WTC11 (cell line): ENCODE data around the gene RGL4. TPM values are rescaled to one million over a fixed set of nuclear protein-coding genes. Genes with fewer than 3 reads are reported as not detected.
A peak's percentile ranks its signal among the peaks of the same experiment; 100 is the strongest.

Experiments used
- ATAC-seq: fragments of 200-7000 bp; cut with Tn5 transposase; 2 replicates; pipeline ENCODE4 v1.10.0; 2021; ENCODE audit warnings: mild to moderate bottlenecking, moderate library complexity
- CTCF ChIA-PET: fragments of 300-600 bp; sonication (Branson Sonifier 250); formaldehyde crosslinking; loops from one replicate; lab custom pipeline; 2021; ENCODE audit warnings: antibody characterized with exemption; lab: Charles Lee
- POLR2A ChIA-PET: fragments of 350-600 bp; sonication (Branson Sonifier 250); formaldehyde crosslinking; loops from one replicate; lab custom pipeline; 2021; ENCODE audit warnings: antibody characterized with exemption; lab: Charles Lee
- DNase-seq: peaks from one replicate; pipeline ENCODE4 v3.0.0; 2021; ENCODE audit warnings: low spot score
- H3K27ac Mint-ChIP-seq: 2 replicates; pipeline ENCODE4 v1.8.0; 2021; ENCODE audit warnings: mixed read lengths
- H3K27me3 Mint-ChIP-seq: 2 replicates; pipeline ENCODE4 v1.8.0; 2021; ENCODE audit warnings: low read depth, mild to moderate bottlenecking, moderate library complexity, mixed read lengths
- H3K36me3 Mint-ChIP-seq: 2 replicates; pipeline ENCODE4 v1.8.0; 2021; ENCODE audit warnings: mixed read lengths
- H3K4me1 Mint-ChIP-seq: 2 replicates; pipeline ENCODE4 v1.8.0; 2022; ENCODE audit warnings: mixed read lengths
- H3K4me3 Mint-ChIP-seq: 2 replicates; pipeline ENCODE4 v1.8.0; 2021; ENCODE audit warnings: mild to moderate bottlenecking, moderate library complexity, mixed read lengths
- H3K9me3 Mint-ChIP-seq: 2 replicates; pipeline ENCODE4 v1.8.0; 2021; ENCODE audit warnings: mixed read lengths
- ARID4B ChIP-seq: sonication (generic); formaldehyde crosslinking; IDR thresholded peaks from 2 replicates; pipeline ENCODE4 v1.8.0; 2023; ENCODE audit warnings: missing genetic modification reagents, mild to moderate bottlenecking, borderline replicate concordance
- CDX4 ChIP-seq: fragments of 250-450 bp; sonication (Bioruptor Pico); IDR thresholded peaks from 2 replicates; pipeline ENCODE4 v1.9.0; 2021; ENCODE audit warnings: moderate library complexity, mild to moderate bottlenecking, inconsistent platforms, borderline replicate concordance
- CREM ChIP-seq: sonication (generic); formaldehyde crosslinking; IDR thresholded peaks from 2 replicates; pipeline ENCODE4 v1.8.1; 2022; ENCODE audit warnings: mild to moderate bottlenecking, missing genetic modification reagents, moderate library complexity
- FOXK1 ChIP-seq: sonication (generic); formaldehyde crosslinking; IDR thresholded peaks from 2 replicates; pipeline ENCODE4 v1.8.0; 2022; ENCODE audit warnings: mild to moderate bottlenecking, moderate library complexity, missing genetic modification reagents
- FOXP4 ChIP-seq: sonication (generic); formaldehyde crosslinking; IDR thresholded peaks from 2 replicates; pipeline ENCODE4 v1.8.0; 2022; ENCODE audit warnings: mild to moderate bottlenecking, missing genetic modification reagents
- GTF2I ChIP-seq: fragments of 250-450 bp; sonication (Bioruptor Pico); conservative IDR thresholded peaks from 2 replicates; pipeline ENCODE4 v1.4.0; 2021; ENCODE audit warnings: mild to moderate bottlenecking
- IRF2 ChIP-seq: sonication (generic); formaldehyde crosslinking; IDR thresholded peaks from 2 replicates; pipeline ENCODE4 v1.8.0; 2022; ENCODE audit warnings: low read depth, missing genetic modification reagents, borderline replicate concordance
- MLX ChIP-seq: sonication (generic); formaldehyde crosslinking; IDR thresholded peaks from 2 replicates; pipeline ENCODE4 v1.8.1; 2023; ENCODE audit warnings: mild to moderate bottlenecking, missing genetic modification reagents, moderate library complexity
- NFE2L1 ChIP-seq: sonication (generic); formaldehyde crosslinking; IDR thresholded peaks from 2 replicates; pipeline ENCODE4 v1.8.1; 2023; ENCODE audit warnings: missing genetic modification reagents
- OVOL2 ChIP-seq: fragments of 250-450 bp; sonication (Bioruptor Pico); IDR thresholded peaks from 2 replicates; pipeline ENCODE4 v1.9.0; 2021; ENCODE audit warnings: mild to moderate bottlenecking, borderline replicate concordance
- PRDM15 ChIP-seq: sonication (generic); formaldehyde crosslinking; IDR thresholded peaks from 2 replicates; pipeline ENCODE4 v1.8.0; 2022; ENCODE audit warnings: missing genetic modification reagents
- SMAD4 ChIP-seq: sonication (generic); formaldehyde crosslinking; IDR thresholded peaks from 2 replicates; pipeline ENCODE4 v1.8.0; 2022; ENCODE audit warnings: mild to moderate bottlenecking, missing genetic modification reagents
- TEAD1 ChIP-seq: sonication (generic); formaldehyde crosslinking; IDR thresholded peaks from 2 replicates; pipeline ENCODE4 v1.8.0; 2022; ENCODE audit warnings: mild to moderate bottlenecking, missing genetic modification reagents
- TP53 ChIP-seq: sonication (generic); formaldehyde crosslinking; IDR thresholded peaks from 2 replicates; pipeline ENCODE4 v1.8.1; 2023; ENCODE audit warnings: mild to moderate bottlenecking, missing genetic modification reagents
- ZNF416 ChIP-seq: fragments of 250-450 bp; sonication (Bioruptor Pico); IDR thresholded peaks from 2 replicates; pipeline ENCODE4 v1.9.0; 2021; ENCODE audit warnings: mild to moderate bottlenecking, inconsistent platforms
- total RNA-seq: library from RNA; stranded (reverse); gene quantifications from 3 replicates; pipeline ENCODE4 v1.2.3, GENCODE V29; 2021

The RGL4 gene
- total RNA-seq, 1 experiment from 2014 or later: not detected

GRCh38 chr22:23700706-23701105, 9.9 kb downstream of the RGL4 start:
- Mint-ChIP-seq H3K4me3 (no peak overlapping the region), H3K27ac (no peak overlapping the region), H3K4me1 (no peaks in the 10 kb centered on the region), H3K27me3 (no peaks in the 10 kb centered on the region), H3K36me3 (peaks cover 33% of the 10 kb centered on the region), H3K9me3 (no peaks in the 10 kb centered on the region)
- ATAC-seq (no peak), DNase-seq (no peak)
- POLR2A ChIA-PET: no interaction called here
- CTCF ChIA-PET: no interaction called here
- no peak for TF ChIP-seq PRDM15
- no peak for TF ChIP-seq SMAD4
- no peak for TF ChIP-seq CREM (CRISPR knock-in tag)
- TF ChIP-seq TEAD1 (CRISPR knock-in tag): no peak
- TF ChIP-seq GTF2I (CRISPR knock-in tag): no peak
- TF ChIP-seq MLX (CRISPR knock-in tag): no peak
- no peak for TF ChIP-seq OVOL2
- TF ChIP-seq FOXP4: no peak
- no peak for TF ChIP-seq CDX4 (CRISPR knock-in tag)
- no peak for TF ChIP-seq ZNF416 (CRISPR knock-in tag)

- Mint-ChIP-seq H3K4me3 (no peak overlapping the region), H3K27ac (peak overlapping the region; percentile 24; the same call in 1 of the 2 replicates), H3K4me1 (no peaks in the 10 kb centered on the region), H3K36me3 (peaks cover 61% of the 10 kb centered on the region), H3K27me3 (no peaks in the 10 kb centered on the region), H3K9me3 (no peaks in the 10 kb centered on the region)
- ATAC-seq (no peak), DNase-seq (no peak)
- ChIA-PET CTCF (interaction anchor here (0.6 kb wide), 1 partner anchor 453 kb away, joined by 3 read pairs; no protein-coding TSS in a partner anchor), POLR2A (no interaction called here)
- TF ChIP-seq NFE2L1 (CRISPR knock-in tag): no peak
- TF ChIP-seq ARID4B (CRISPR knock-in tag): no peak
- no peak for TF ChIP-seq IRF2
- TF ChIP-seq TP53 (CRISPR knock-in tag): no peak
- no peak for TF ChIP-seq FOXK1 (CRISPR knock-in tag)
- no peak for TF ChIP-seq SMAD4
- TF ChIP-seq MLX (CRISPR knock-in tag): no peak
These were observed 13.2 kb downstream of the RGL4 start for GRCh38 chr22:23704062-23704461.
